CD8-positive, alpha-beta memory T cell (primary cell): Measurements from ENCODE around the gene FAM210B. TPM values are rescaled to one million over a fixed set of nuclear protein-coding genes. Genes with fewer than 3 reads are reported as not detected.

Source experiments
- polyA plus RNA-seq: library from polyadenylated mRNA; unstranded; fragments of 300-500 nt; fragmentation: Illumina TruSeq; gene quantifications from one replicate; pipeline ENCODE4 v1.2.3, GENCODE V29; 2021
- total RNA-seq, 2 experiments: library from RNA; stranded (reverse); gene quantifications; one replicate each; pipeline ENCODE4 v1.2.3, GENCODE V29; 2021

The FAM210B gene
- total and polyA plus RNA-seq, 3 experiments from 2014 or later: 6.3 to 31.8 (median 6.7) TPM

Other genes with a start within 250 kb of the FAM210B start
- gene MC3R, start 110.2 kb upstream of the FAM210B start, total RNA-seq: not detected
- not detected for gene MC3R, start 110.2 kb upstream of the FAM210B start, polyA plus RNA-seq
- 10 to 100 TPM; 49.2 to 50.8 TPM for gene AURKA, start 33.2 kb downstream of the FAM210B start, total RNA-seq
- gene AURKA, start 33.2 kb downstream of the FAM210B start, polyA plus RNA-seq: 1.7 TPM
- gene CSTF1, start 33.7 kb downstream of the FAM210B start, total RNA-seq: 10 to 100 TPM; 54.2 to 54.7 TPM
- gene CSTF1, start 33.7 kb downstream of the FAM210B start, polyA plus RNA-seq: 37.0 TPM
- 1 to 10 TPM; 3.7 TPM for gene CASS4, start 53.3 kb downstream of the FAM210B start, total RNA-seq
- gene CASS4, start 53.3 kb downstream of the FAM210B start, polyA plus RNA-seq: 5.6 TPM
- 10 to 100 TPM; 82.5 to 85.1 TPM for gene RTF2, start 109.7 kb downstream of the FAM210B start, total RNA-seq
- gene RTF2, start 109.7 kb downstream of the FAM210B start, polyA plus RNA-seq: 121 TPM
- 1 to 10 TPM; 1.0 to 1.2 TPM for gene FAM209A, start 165.8 kb downstream of the FAM210B start, total RNA-seq
- gene FAM209A, start 165.8 kb downstream of the FAM210B start, polyA plus RNA-seq: 0.33 TPM
- 1 to 10 TPM in 1 of 2 experiments, under 1 TPM in 1; 0.46 to 1.2 TPM for gene FAM209B, start 174.3 kb downstream of the FAM210B start, total RNA-seq
- 0.61 TPM for gene FAM209B, start 174.3 kb downstream of the FAM210B start, polyA plus RNA-seq